GM19239 (cell line): Measurements from ENCODE around the gene KRTAP15-1.

ENCODE experiments used
- DNase-seq: peaks from one replicate; pipeline ENCODE4 v3.0.0; 2011; ENCODE audit warnings: low spot score; ENCODE audit not compliant: insufficient read length
- FAIRE-seq: peaks from 2 replicates; lab custom pipeline; 2011; peaks lifted over from hg19 to GRCh38; lab: Jason Lieb, UNC

The KRTAP15-1 gene

GRCh38 chr21:30439975-30440374 lies at the start of gene KRTAP15-1:
Gene KRTAP15-1 (plus strand): TSS chr21:30440275. CDS start chr21:30440328, 53 bp downstream.
- DNase-seq = no peak
- FAIRE-seq = no peak

GRCh38 chr21:30391492-30392025 lies 48.5 kb upstream of the KRTAP15-1 start:
- DNase-seq (no peak), FAIRE-seq (no peak)

- FAIRE-seq = no peak
- DNase-seq = no peak
Measured at GRCh38 chr21:30395731-30396130, 44.3 kb upstream of the KRTAP15-1 start, which contains the start of gene KRTAP13-1. Gene KRTAP13-1 (plus strand): TSS chr21:30396031. CDS start chr21:30396087, 56 bp downstream.

GRCh38 chr21:30408782-30409494 lies 31.1 kb upstream of the KRTAP15-1 start:
- no peak for DNase-seq
- FAIRE-seq = no peak

GRCh38 chr21:30415993-30416392 lies 24.1 kb upstream of the KRTAP15-1 start:
- FAIRE-seq (no peak), DNase-seq (no peak)

- FAIRE-seq (no peak), DNase-seq (no peak)
Measured at GRCh38 chr21:30425826-30426225, 14.2 kb upstream of the KRTAP15-1 start, which contains the start of gene KRTAP13-3. Gene KRTAP13-3 (minus strand): TSS chr21:30425926. CDS start chr21:30425912, 14 bp downstream.

- no peak for FAIRE-seq
- no peak for DNase-seq
Measured at GRCh38 chr21:30426731-30427130, 13.3 kb upstream of the KRTAP15-1 start.

GRCh38 chr21:30430170-30430655 lies 9.9 kb upstream of the KRTAP15-1 start, which contains the start of gene KRTAP13-4:
Gene KRTAP13-4 (plus strand): TSS chr21:30430220. CDS start chr21:30430276, 56 bp downstream.
- FAIRE-seq (no peak), DNase-seq (no peak)

- FAIRE-seq (no peak), DNase-seq (no peak)
Measured at GRCh38 chr21:30434033-30434631, 5.9 kb upstream of the KRTAP15-1 start.

- DNase-seq (no peak), FAIRE-seq (no peak)
Measured at GRCh38 chr21:30437010-30437565, 3.0 kb upstream of the KRTAP15-1 start.

GRCh38 chr21:30443226-30443625 lies 3.2 kb downstream of the KRTAP15-1 start:
- DNase-seq (no peak), FAIRE-seq (no peak)

GRCh38 chr21:30444204-30444603 lies 4.1 kb downstream of the KRTAP15-1 start:
- FAIRE-seq (no peak), DNase-seq (no peak)

GRCh38 chr21:30447056-30447455 lies 7.0 kb downstream of the KRTAP15-1 start:
- DNase-seq (no peak), FAIRE-seq (no peak)

GRCh38 chr21:30448514-30448913 lies 8.4 kb downstream of the KRTAP15-1 start:
- DNase-seq (no peak), FAIRE-seq (no peak)

- FAIRE-seq = no peak
Measured at GRCh38 chr21:30463713-30464112, 23.6 kb downstream of the KRTAP15-1 start.

GRCh38 chr21:30468900-30469714 lies 29.0 kb downstream of the KRTAP15-1 start:
- DNase-seq (no peak), FAIRE-seq (no peak)

More at GRCh38 chr21:30463713-30464112, 23.6 kb downstream of the KRTAP15-1 start:
- no peak for DNase-seq

GRCh38 chr21:30478004-30478403 lies 37.9 kb downstream of the KRTAP15-1 start:
- FAIRE-seq = no peak
- DNase-seq = no peak

GRCh38 chr21:30479259-30479658 lies 39.2 kb downstream of the KRTAP15-1 start:
- FAIRE-seq (no peak), DNase-seq (no peak)

- DNase-seq (no peak), FAIRE-seq (no peak)
Measured at GRCh38 chr21:30480145-30480544, 40.1 kb downstream of the KRTAP15-1 start, which contains the start of gene KRTAP19-1. Gene KRTAP19-1 (minus strand): TSS chr21:30480367. CDS start chr21:30480317, 50 bp downstream.

GRCh38 chr21:30482130-30482529 lies 42.1 kb downstream of the KRTAP15-1 start:
- FAIRE-seq (no peak), DNase-seq (no peak)
